Dermis microvascular lymphatic vessel endothelial cell (primary cell): ENCODE results near the gene FCRL6. TPM values are rescaled to one million over a fixed set of nuclear protein-coding genes. Genes with fewer than 3 reads are reported as not detected.

Experiments used
- DNase-seq, 2 donors: peaks; one replicate each; pipeline versions ENCODE4 v3.0.0 to v3.0.0-alpha.2; 2010; ENCODE audit warnings: low read depth in 2 of 2
- total RNA-seq: library from RNA; depleted of rRNA; stranded (reverse); fragments of >200 nt; gene quantifications from 2 replicates; pipeline ENCODE4 v1.2.1, GENCODE V29; 2014

The FCRL6 gene
- total RNA-seq, 1 donor from 2014 or later: not detected

- no peak for DNase-seq
Measured at GRCh38 chr1:159835356-159835755, 33.2 kb downstream of the FCRL6 start.

- peak in 1 of 2 donors; percentile 15 for DNase-seq
Measured at GRCh38 chr1:159835862-159836525, 33.8 kb downstream of the FCRL6 start.

GRCh38 chr1:159838715-159839114 lies 36.6 kb downstream of the FCRL6 start:
- DNase-seq: no peak

GRCh38 chr1:159839116-159839849 lies 37.1 kb downstream of the FCRL6 start:
- DNase-seq: no peak

GRCh38 chr1:159841749-159842148 lies 39.6 kb downstream of the FCRL6 start:
- no peak for DNase-seq

GRCh38 chr1:159843459-159843858 lies 41.3 kb downstream of the FCRL6 start:
- no peak for DNase-seq

- no peak for DNase-seq
Measured at GRCh38 chr1:159845751-159846629, 43.8 kb downstream of the FCRL6 start.

GRCh38 chr1:159847231-159847630 lies 45.1 kb downstream of the FCRL6 start:
- no peak for DNase-seq

- no peak for DNase-seq
Measured at GRCh38 chr1:159848326-159848725, 46.2 kb downstream of the FCRL6 start.

- DNase-seq: no peak
Measured at GRCh38 chr1:159849626-159850366, 47.6 kb downstream of the FCRL6 start.

GRCh38 chr1:159851407-159851806 lies 49.2 kb downstream of the FCRL6 start:
- no peak for DNase-seq

- peak in 1 of 2 donors; percentile 15 for DNase-seq
Measured at GRCh38 chr1:159853417-159854115, 51.4 kb downstream of the FCRL6 start.

- DNase-seq: peak in 1 of 2 donors; percentile 41
Measured at GRCh38 chr1:159854116-159854692, 52.0 kb downstream of the FCRL6 start.

GRCh38 chr1:159854693-159855192 lies 52.6 kb downstream of the FCRL6 start:
- peak in 1 of 2 donors; percentile 71 for DNase-seq

GRCh38 chr1:159855709-159856108 lies 53.5 kb downstream of the FCRL6 start:
- DNase-seq: no peak

GRCh38 chr1:159856576-159856975 lies 54.4 kb downstream of the FCRL6 start:
- no peak for DNase-seq

- DNase-seq: no peak
Measured at GRCh38 chr1:159857889-159858288, 55.7 kb downstream of the FCRL6 start.

GRCh38 chr1:159859767-159860322 lies 57.7 kb downstream of the FCRL6 start:
- no peak for DNase-seq

- no peak for DNase-seq
Measured at GRCh38 chr1:159860456-159860855, 58.3 kb downstream of the FCRL6 start.

- DNase-seq: no peak
Measured at GRCh38 chr1:159861218-159861617, 59.1 kb downstream of the FCRL6 start.
